Esophagus muscularis mucosa (tissue), 4 donors: Measurements from ENCODE around the gene XRCC4. TPM values are rescaled to one million over a fixed set of nuclear protein-coding genes. Genes with fewer than 3 reads are reported as not detected.

Experiments
- DNase-seq: peaks from one replicate; pipeline ENCODE4 v3.0.0-alpha.2; 2017; ENCODE audit errors: extremely low spot score
- H3K27ac ChIP-seq, 4 donors: fragments of 200-600 bp; sonication (generic); replicated peaks in 1 of 4; 1 replicate in 3 of 4; 2 replicates in 1 of 4; pipeline ENCODE4 v1.5.1; 2016 to 2019; ENCODE audit warnings: mild to moderate bottlenecking in 1 of 4
- H3K27me3 ChIP-seq, 4 donors: fragments of 200-600 bp; sonication (generic); one replicate each; pipeline versions ENCODE4 v1.5.1 to v1.6.0; 2016 to 2019
- H3K36me3 ChIP-seq, 4 donors: fragments of 200-600 bp; sonication (generic); one replicate each; pipeline ENCODE4 v1.5.1; 2016 to 2019
- H3K4me1 ChIP-seq, 4 donors: fragments of 200-600 bp; sonication (generic); one replicate each; pipeline ENCODE4 v1.5.1; 2016 to 2019
- H3K4me3 ChIP-seq, 4 donors: fragments of 200-600 bp; sonication (generic); 1 replicate in 2 of 4; 2 replicates in 2 of 4; pipeline ENCODE4 v1.5.1; 2016 to 2019; ENCODE audit warnings: mild to moderate bottlenecking in 4 of 4, moderate library complexity in 1 of 4
- H3K9me3 ChIP-seq, 4 donors: fragments of 200-600 bp; sonication (generic); 1 replicate in 3 of 4; 2 replicates in 1 of 4; pipeline ENCODE4 v1.5.1; 2016 to 2019
- EP300 ChIP-seq: sonication (generic); formaldehyde crosslinking; IDR thresholded peaks from one replicate; pipeline ENCODE4 v1.6.1; 2017; ENCODE audit warnings: antibody characterized with exemption
- POLR2A ChIP-seq: fragments of 450-650 bp; IDR thresholded peaks from one replicate; pipeline ENCODE4 v1.6.1; 2017; ENCODE audit warnings: antibody characterized with exemption, moderate library complexity, mild to moderate bottlenecking, low read depth
- POLR2AphosphoS5 ChIP-seq, 2 donors: sonication (generic); formaldehyde crosslinking; IDR thresholded peaks; one replicate each; pipeline ENCODE4 v1.6.1; 2017; ENCODE audit warnings: antibody characterized with exemption in 2 of 2
- WGBS: methylation state at CpG from one replicate; pipeline ENCODE4 v1.1.5; 2018; 5-methylcytosine and 5-hydroxymethylcytosine counted together
- intact Hi-C: fragments of 100-400 bp; cut with DNase I; formaldehyde crosslinking; loops from one replicate; pipeline ENCODE4 v1.15.1; 2023
- total RNA-seq, 4 donors: library from RNA; depleted of rRNA; stranded (reverse); fragments of >200 nt; gene quantifications; one replicate each; pipeline versions ENCODE4 v1.1.0 to v1.2.1, GENCODE V29; 2016
- TF ChIP-seq, protein P1 (sequence below), 3 experiments: fragments of 200-600 bp in 2 of 3; fragments of 450-650 bp in 1 of 3; sonication (generic) in 2 of 3; IDR thresholded peaks; one replicate each; pipeline ENCODE4 v1.5.1; 2017 to 2019; ENCODE audit warnings: antibody characterized with exemption in 3 of 3, mild to moderate bottlenecking in 2 of 3, moderate library complexity in 1 of 3

Gene XRCC4
- total RNA-seq, 4 donors from 2014 or later = 4.5 to 7.1 (median 5.3) TPM

DNA sequence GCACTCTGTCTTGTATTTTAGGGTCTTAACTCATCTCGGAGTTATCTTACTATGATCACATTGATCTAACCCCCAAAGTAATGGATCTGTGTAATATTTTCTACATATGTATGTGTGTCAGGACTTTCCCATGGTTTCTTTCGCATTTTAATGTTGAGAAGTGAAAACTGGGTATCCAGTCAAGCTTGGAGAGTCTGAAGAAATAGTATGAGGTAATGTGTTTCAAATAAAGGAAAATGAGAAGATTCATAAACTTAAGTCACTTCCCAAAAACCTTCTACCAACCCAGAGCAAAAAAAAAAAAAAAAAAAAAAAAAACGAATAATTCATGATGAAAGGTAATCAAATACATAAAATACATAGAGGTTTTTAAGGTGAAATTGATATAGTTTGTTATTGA lies 206.4 kb downstream of the XRCC4 start:
- TF ChIP-seq POLR2AphosphoS5 (IDR thresholded peaks at IDR 0.05) = no peak
- TF ChIP-seq, protein P1, sequence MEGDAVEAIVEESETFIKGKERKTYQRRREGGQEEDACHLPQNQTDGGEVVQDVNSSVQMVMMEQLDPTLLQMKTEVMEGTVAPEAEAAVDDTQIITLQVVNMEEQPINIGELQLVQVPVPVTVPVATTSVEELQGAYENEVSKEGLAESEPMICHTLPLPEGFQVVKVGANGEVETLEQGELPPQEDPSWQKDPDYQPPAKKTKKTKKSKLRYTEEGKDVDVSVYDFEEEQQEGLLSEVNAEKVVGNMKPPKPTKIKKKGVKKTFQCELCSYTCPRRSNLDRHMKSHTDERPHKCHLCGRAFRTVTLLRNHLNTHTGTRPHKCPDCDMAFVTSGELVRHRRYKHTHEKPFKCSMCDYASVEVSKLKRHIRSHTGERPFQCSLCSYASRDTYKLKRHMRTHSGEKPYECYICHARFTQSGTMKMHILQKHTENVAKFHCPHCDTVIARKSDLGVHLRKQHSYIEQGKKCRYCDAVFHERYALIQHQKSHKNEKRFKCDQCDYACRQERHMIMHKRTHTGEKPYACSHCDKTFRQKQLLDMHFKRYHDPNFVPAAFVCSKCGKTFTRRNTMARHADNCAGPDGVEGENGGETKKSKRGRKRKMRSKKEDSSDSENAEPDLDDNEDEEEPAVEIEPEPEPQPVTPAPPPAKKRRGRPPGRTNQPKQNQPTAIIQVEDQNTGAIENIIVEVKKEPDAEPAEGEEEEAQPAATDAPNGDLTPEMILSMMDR (IDR thresholded peaks at IDR 0.05) = no peak
- TF ChIP-seq POLR2A = no peak
- no peak for TF ChIP-seq EP300
- intact Hi-C loops = no loop called here
- Histone ChIP-seq H3K27me3 (no peaks in the 10 kb centered on the region), H3K9me3 (no peaks in the 10 kb centered on the region), H3K27ac (no peak overlapping the region), H3K36me3 (no peaks in the 10 kb centered on the region), H3K4me1 (no peaks in the 10 kb centered on the region), H3K4me3 (no peak overlapping the region)
- WGBS = 85% methylated on average over 3 of the region's 3 CpGs
- DNase-seq = no peak

DNA sequence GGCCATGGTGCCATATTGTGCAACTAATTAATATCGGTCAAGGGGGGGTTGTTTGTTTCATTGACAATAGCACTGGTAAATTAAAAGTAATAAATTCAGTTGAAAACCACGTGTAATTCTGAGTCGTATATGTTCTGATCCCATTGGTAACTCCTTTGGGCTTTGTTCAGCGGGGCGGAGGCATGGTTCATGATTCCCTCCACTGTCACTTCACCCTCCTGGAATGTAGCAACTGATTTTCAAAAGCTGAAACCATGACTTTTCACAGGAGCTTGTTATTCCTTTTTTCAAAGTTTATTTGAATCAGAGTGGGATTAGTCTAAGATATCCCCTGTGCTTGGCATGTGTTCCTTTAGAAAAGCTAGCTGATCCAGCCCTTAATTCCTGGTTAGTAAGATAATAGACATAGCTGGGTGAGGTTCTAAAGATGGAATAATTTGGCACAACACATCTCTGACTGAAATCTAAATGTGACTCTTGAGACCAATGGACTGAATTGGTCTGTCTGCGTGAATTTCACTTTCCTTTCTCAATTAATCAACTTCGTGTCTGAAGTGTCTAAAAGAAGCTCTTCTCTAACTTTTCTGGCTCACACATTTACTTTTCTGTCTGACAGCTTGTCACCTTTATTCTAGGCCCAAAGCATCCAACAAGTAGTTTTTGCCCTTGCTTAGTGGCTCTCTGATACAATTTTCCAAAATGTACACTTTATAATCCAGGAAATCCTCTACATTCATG lies 208.5 kb downstream of the XRCC4 start:
- DNase-seq = no peak
- Histone ChIP-seq H3K4me3 (no peak overlapping the region), H3K36me3 (no peaks in the 10 kb centered on the region), H3K9me3 (no peaks in the 10 kb centered on the region), H3K27ac (no peak overlapping the region), H3K27me3 (no peaks in the 10 kb centered on the region), H3K4me1 (no peaks in the 10 kb centered on the region)
- 87% methylated on average over 7 of the region's 7 CpGs for WGBS
- intact Hi-C loops = no loop called here
- TF ChIP-seq POLR2AphosphoS5 (IDR thresholded peaks at IDR 0.05) (no peak), EP300 (no peak), POLR2A (no peak)
- TF ChIP-seq, protein P1 (IDR thresholded peaks at IDR 0.05) = no peak

DNA sequence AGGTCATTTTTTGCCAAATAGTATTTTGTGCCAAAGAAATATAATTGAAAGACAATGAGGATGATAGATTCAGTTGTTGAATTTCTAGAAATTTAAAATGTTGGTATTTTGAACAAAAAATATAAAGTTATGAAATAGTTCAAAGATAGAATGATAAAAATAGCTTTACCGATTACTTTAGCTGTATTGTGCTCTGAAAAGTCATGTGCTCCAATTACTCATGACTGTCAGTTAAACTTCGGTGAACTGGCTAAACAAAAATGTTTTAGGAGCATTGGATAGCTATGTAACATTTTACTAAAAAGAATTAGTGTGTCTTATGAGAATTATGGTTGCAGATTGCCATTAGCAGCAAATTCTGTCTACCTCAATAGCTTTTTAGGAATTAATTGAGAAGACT lies 216.9 kb downstream of the XRCC4 start:
- H3K4me3 ChIP-seq = no peak overlapping the region
- DNase-seq = no peak
- H3K27ac ChIP-seq = no peak overlapping the region
- 46% methylated on average over 2 of the region's 2 CpGs for WGBS
- intact Hi-C loops = no loop called here
- no peak for TF ChIP-seq EP300
- TF ChIP-seq, protein P1 (IDR thresholded peaks at IDR 0.05) = no peak
- no peak for TF ChIP-seq POLR2A
- no peak for TF ChIP-seq POLR2AphosphoS5 (IDR thresholded peaks at IDR 0.05)
- no peaks in the 10 kb centered on the region for H3K27me3 ChIP-seq
- H3K4me1 ChIP-seq = peaks cover 0 to 8% (median 4%) of the 10 kb centered on the region in 4 donors
- peaks cover 0 to 8% (median 1%) of the 10 kb centered on the region in 4 donors for H3K9me3 ChIP-seq
- no peaks in the 10 kb centered on the region for H3K36me3 ChIP-seq

DNA sequence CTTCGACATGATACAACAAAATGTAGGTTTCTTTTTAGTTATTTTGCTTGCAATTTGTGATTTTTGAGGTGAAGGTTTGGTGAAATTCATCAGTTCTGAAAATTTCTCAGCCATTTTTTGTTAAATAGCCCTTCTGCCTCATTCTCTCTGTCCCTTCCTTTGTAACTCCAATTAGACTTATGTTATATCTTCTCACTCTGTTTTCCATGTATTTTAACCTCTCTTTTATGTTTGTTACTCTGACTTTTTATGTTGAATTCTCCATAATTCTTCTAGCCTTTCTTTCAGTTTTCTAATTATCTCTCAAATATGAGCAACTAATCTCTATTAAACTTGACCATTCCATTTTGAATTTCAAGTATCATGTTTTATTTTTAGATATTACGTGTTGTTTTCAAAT lies 222.0 kb downstream of the XRCC4 start:
- H3K27me3 ChIP-seq = no peaks in the 10 kb centered on the region
- DNase-seq = no peak
- H3K27ac ChIP-seq = no peak overlapping the region
- H3K9me3 ChIP-seq = peaks cover 0 to 18% (median 6%) of the 10 kb centered on the region in 4 donors
- no peak overlapping the region for H3K4me3 ChIP-seq
- WGBS = 87% methylated on average over 2 of the region's 2 CpGs
- TF ChIP-seq EP300 (no peak), POLR2AphosphoS5 (IDR thresholded peaks at IDR 0.05) (no peak), POLR2A (no peak)
- TF ChIP-seq, protein P1 (IDR thresholded peaks at IDR 0.05) = no peak
- no peaks in the 10 kb centered on the region for H3K36me3 ChIP-seq
- peaks cover 0 to 4% (median under 1%) of the 10 kb centered on the region in 4 donors for H3K4me1 ChIP-seq
- intact Hi-C loops = no loop called here
